CD4-positive, alpha-beta T cell treated with Interleukin-6 for 4 hours (primary cell): ENCODE results near the gene SEMA6B.
"Not testable (repeated sequence)": the region's sequence is repeated elsewhere in the genome, so short reads cannot be mapped to it uniquely, and the experiment has no call there.

Experiments used
- DNase-seq: peaks from one replicate; pipeline ENCODE4 v3.0.0-alpha.2; 2020; ENCODE audit warnings: mixed read lengths

The SEMA6B gene

GRCh38 chr19:4559569-4559968, at the start of gene SEMA6B:
Gene SEMA6B, minus strand, starts transcription at chr19:4559684. Its CDS starts 1,227 bp downstream, at chr19:4558457.
- DNase-seq: no peak

GRCh38 chr19:4606921-4607678, 47.6 kb upstream of the SEMA6B start:
- no peak for DNase-seq

- DNase-seq: no peak
Measured at GRCh38 chr19:4606181-4606580, 46.7 kb upstream of the SEMA6B start.

GRCh38 chr19:4604912-4605311, 45.4 kb upstream of the SEMA6B start:
- DNase-seq: no peak

- DNase-seq: no peak
Measured at GRCh38 chr19:4602915-4603314, 43.4 kb upstream of the SEMA6B start.

GRCh38 chr19:4602173-4602788, 42.8 kb upstream of the SEMA6B start:
- no peak for DNase-seq

- DNase-seq: no peak
Measured at GRCh38 chr19:4600893-4601292, 41.4 kb upstream of the SEMA6B start.

GRCh38 chr19:4600082-4600481, 40.6 kb upstream of the SEMA6B start:
- DNase-seq: no peak

GRCh38 chr19:4598712-4599111, 39.2 kb upstream of the SEMA6B start:
- DNase-seq: no peak

GRCh38 chr19:4597975-4598671, 38.6 kb upstream of the SEMA6B start:
- peak; percentile 60 for DNase-seq

- DNase-seq: peak; percentile 47
Measured at GRCh38 chr19:4597278-4597974, 37.9 kb upstream of the SEMA6B start.

- no peak for DNase-seq
Measured at GRCh38 chr19:4596033-4596904, 36.8 kb upstream of the SEMA6B start.

- DNase-seq: not testable (repeated sequence)
Measured at GRCh38 chr19:4595158-4595557, 35.7 kb upstream of the SEMA6B start.

- DNase-seq: no peak
Measured at GRCh38 chr19:4594201-4594600, 34.7 kb upstream of the SEMA6B start.

- DNase-seq: no peak
Measured at GRCh38 chr19:4593409-4593851, 33.9 kb upstream of the SEMA6B start.

- no peak for DNase-seq
Measured at GRCh38 chr19:4592445-4592844, 33.0 kb upstream of the SEMA6B start.

GRCh38 chr19:4591320-4591719, 31.8 kb upstream of the SEMA6B start:
- DNase-seq: no peak

- DNase-seq: no peak
Measured at GRCh38 chr19:4590559-4590958, 31.1 kb upstream of the SEMA6B start.

- peak; percentile 27 for DNase-seq
Measured at GRCh38 chr19:4589579-4590410, 30.3 kb upstream of the SEMA6B start.

GRCh38 chr19:4588291-4588761, 28.8 kb upstream of the SEMA6B start:
- no peak for DNase-seq

GRCh38 chr19:4587527-4587926, 28.0 kb upstream of the SEMA6B start:
- no peak for DNase-seq
